Osteocyte (in vitro differentiated cells): Measurements from ENCODE around the gene TUBB2A. TPM values are rescaled to one million over a fixed set of nuclear protein-coding genes. Genes with fewer than 3 reads are reported as not detected.
"Not testable (repeated sequence)": the region's sequence is repeated elsewhere in the genome, so short reads cannot be mapped to it uniquely, and the experiment has no call there.

Source experiments
- DNase-seq: peaks from one replicate; pipeline ENCODE4 v3.0.0; 2021; ENCODE audit warnings: mixed read lengths; ENCODE audit not compliant: unreplicated experiment; ENCODE audit errors: extremely low spot score
- H3K27ac Mint-ChIP-seq: one replicate; pipeline ENCODE4 v1.8.0; 2021; ENCODE audit warnings: mild to moderate bottlenecking, mixed read lengths; ENCODE audit not compliant: unreplicated experiment
- H3K27me3 Mint-ChIP-seq: one replicate; pipeline ENCODE4 v1.8.0; 2021; ENCODE audit warnings: mixed read lengths; ENCODE audit not compliant: unreplicated experiment
- H3K36me3 Mint-ChIP-seq: one replicate; pipeline ENCODE4 v1.8.0; 2021; ENCODE audit warnings: mixed read lengths; ENCODE audit not compliant: unreplicated experiment
- H3K4me1 Mint-ChIP-seq: one replicate; pipeline ENCODE4 v1.8.0; 2021; ENCODE audit warnings: mixed read lengths; ENCODE audit not compliant: unreplicated experiment
- H3K4me3 Mint-ChIP-seq: one replicate; pipeline ENCODE4 v1.8.0; 2021; ENCODE audit warnings: mild to moderate bottlenecking, moderate library complexity, mixed read lengths; ENCODE audit not compliant: unreplicated experiment
- H3K9me3 Mint-ChIP-seq: one replicate; pipeline ENCODE4 v1.8.0; 2021; ENCODE audit warnings: mixed read lengths; ENCODE audit not compliant: unreplicated experiment
- CTCF ChIP-seq: fragments of 200-600 bp; sonication (generic); IDR thresholded peaks from 2 replicates; pipeline ENCODE4 v1.5.0; 2021; ENCODE audit warnings: antibody characterized with exemption, mild to moderate bottlenecking, moderate library complexity
- total RNA-seq: library from RNA; stranded (reverse); gene quantifications from 2 replicates; pipeline ENCODE4 v1.2.1, GENCODE V29; 2021

TUBB2A gene
- total RNA-seq, 1 donor from 2014 or later, result 92.3 TPM

GRCh38 chr6:3190779-3191178 lies 33.4 kb upstream of the TUBB2A start:
- DNase-seq, result no peak
- TF ChIP-seq CTCF, result no peak
- no peaks in the 10 kb centered on the region for H3K36me3 Mint-ChIP-seq
- no peak overlapping the region for H3K4me3 Mint-ChIP-seq
- H3K4me1 Mint-ChIP-seq, result no peaks in the 10 kb centered on the region
- H3K27ac Mint-ChIP-seq, result no peak overlapping the region
- H3K27me3 Mint-ChIP-seq, result no peaks in the 10 kb centered on the region
- H3K9me3 Mint-ChIP-seq, result no peaks in the 10 kb centered on the region

DNA sequence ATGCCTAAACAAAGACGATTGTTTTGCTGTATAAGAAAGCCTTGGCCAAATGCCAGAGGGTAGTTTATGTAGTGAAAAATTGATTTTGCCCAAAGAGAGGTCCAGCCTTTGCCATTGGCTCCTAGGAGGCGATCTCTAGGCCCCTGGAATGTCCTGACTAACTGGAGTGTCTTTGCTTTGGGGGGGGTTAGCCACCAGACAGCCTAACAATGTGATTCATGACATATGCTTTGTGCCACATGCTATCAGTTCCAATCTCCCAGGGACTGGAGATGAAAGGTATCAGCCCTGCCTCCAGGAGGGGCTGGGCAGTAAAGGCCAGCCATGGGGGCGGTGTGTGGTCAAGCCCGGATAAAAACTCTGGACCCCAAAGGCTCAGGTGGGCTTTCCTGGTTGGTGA lies 32.7 kb upstream of the TUBB2A start:
- Mint-ChIP-seq H3K4me3 (no peak overlapping the region), H3K36me3 (no peaks in the 10 kb centered on the region), H3K4me1 (no peaks in the 10 kb centered on the region), H3K9me3 (no peaks in the 10 kb centered on the region), H3K27ac (no peak overlapping the region), H3K27me3 (no peaks in the 10 kb centered on the region)
- no peak for DNase-seq
- no peak for TF ChIP-seq CTCF

GRCh38 chr6:3189192-3189591 lies 31.8 kb upstream of the TUBB2A start:
- H3K4me3 Mint-ChIP-seq, H3K9me3 Mint-ChIP-seq, H3K36me3 Mint-ChIP-seq, H3K27me3 Mint-ChIP-seq, H3K4me1 Mint-ChIP-seq, H3K27ac Mint-ChIP-seq, DNase-seq: not testable (repeated sequence)

DNA sequence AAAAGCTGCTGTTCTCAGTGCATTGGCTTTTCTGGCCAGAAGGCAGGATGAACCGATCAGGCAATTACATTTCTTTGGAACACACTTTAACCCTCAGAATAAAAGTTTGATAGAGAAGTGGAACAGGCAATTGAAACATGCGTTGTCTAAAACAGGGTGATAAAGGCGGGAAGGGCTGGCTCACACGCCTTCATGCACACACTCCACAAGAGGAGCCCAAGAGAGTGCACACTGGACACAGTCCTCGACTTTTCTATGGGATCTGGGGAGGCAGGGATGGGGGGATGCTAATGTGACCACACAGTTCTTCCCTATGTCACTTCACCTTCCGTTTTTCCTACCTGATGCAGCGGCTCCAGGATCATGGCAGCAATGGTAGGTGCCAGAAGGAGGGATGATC lies 30.9 kb upstream of the TUBB2A start:
- Mint-ChIP-seq H3K27me3 (no peaks in the 10 kb centered on the region), H3K27ac (no peak overlapping the region), H3K4me1 (no peaks in the 10 kb centered on the region), H3K36me3 (no peaks in the 10 kb centered on the region), H3K9me3 (no peaks in the 10 kb centered on the region), H3K4me3 (no peak overlapping the region)
- no peak for TF ChIP-seq CTCF
- no peak for DNase-seq

- Mint-ChIP-seq H3K9me3 (no peaks in the 10 kb centered on the region), H3K4me3 (no peak overlapping the region)
Measured at GRCh38 chr6:3186974-3187382, 29.6 kb upstream of the TUBB2A start.

More at GRCh38 chr6:3186974-3187382, 29.6 kb upstream of the TUBB2A start:
- H3K4me1 Mint-ChIP-seq, result no peaks in the 10 kb centered on the region
- no peak for DNase-seq
- no peaks in the 10 kb centered on the region for H3K27me3 Mint-ChIP-seq
- TF ChIP-seq CTCF, result no peak
- no peaks in the 10 kb centered on the region for H3K36me3 Mint-ChIP-seq
- no peak overlapping the region for H3K27ac Mint-ChIP-seq
